HL-60/S4 treated with retinoic acid at 250 ng/mL for 4 days and 3 days (cell line): ENCODE measurements around the gene USP54.

Source experiments
- in situ Hi-C: fragments of 300-500 bp; cut with MboI; formaldehyde crosslinking; loops from 2 replicates; pipeline ENCODE4 v1.7.0; 2022; ENCODE audit warnings: low sequenced_read_pairs

The USP54 gene

DNA sequence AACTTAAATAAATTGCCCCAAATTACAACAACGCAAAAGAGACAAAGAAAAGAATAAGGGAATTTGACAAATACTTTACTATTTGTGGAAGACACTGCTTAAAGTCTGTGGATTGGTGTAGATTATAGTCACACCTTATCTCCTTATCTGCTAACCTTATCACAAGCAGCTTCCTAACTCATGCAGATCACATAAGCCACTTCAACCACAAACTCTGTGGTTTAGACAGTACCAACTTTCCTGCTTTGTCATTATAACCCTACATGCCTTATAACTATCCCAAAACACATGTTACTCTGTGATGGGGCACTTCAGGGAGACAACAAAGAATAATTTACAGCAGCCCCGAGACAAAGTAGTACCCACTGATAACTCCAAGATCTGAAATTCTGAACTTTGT is 53.9 kb downstream of the USP54 start:
- in situ Hi-C loops, result no loop called here

DNA sequence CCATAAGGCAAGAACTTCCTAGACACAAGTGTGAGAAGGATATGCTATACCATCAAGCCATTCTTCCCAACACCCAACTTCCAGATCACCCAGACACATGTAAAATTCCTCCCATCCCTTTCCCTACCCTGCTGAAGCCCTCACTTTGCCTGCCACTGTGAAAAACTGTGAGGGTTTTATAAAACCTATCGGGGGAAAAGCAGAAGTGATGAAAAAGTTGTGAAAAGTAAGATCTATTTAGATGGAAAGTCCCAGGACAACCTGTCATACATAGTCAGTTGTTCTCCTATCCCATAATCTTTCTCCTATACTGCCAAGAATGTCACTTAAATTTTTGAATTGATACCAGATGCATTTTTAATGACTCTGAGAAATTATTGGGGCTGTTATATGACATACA is 56.3 kb downstream of the USP54 start:
- in situ Hi-C loops, result no loop called here

DNA sequence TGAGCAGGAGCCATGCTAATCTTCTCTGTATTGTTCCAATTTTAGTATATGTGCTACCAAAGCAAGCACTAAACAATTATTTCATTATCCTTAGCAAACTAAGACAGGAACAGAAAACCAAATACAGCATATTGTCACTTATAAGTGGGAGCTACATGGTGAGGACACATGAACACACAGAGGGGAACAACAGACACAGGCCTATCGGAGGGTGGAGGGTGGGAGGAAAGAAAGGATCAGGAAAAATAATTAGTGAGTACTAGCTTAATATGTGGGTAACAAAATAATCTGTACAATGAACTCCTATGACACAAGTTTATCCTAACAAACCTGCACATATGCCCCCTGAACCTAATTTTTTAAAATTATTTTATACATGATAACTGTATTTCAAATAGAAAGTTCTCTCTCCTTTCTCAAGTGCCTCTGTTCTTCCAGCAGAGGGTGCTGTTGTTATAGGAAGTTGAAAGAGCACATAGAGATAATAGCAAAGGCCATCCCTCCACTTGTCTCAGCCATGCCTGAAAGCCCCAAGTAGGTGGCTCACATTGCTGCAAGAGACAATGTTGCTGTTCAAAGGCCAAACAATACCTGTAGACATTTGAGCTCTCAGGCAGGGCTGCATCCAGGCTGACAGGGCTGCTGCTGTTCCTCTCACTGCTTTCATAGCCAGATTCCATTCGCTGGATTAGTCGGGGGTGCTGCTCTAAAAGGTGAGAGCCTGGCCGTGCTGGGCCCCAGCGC is 61.9 kb downstream of the USP54 start:
- in situ Hi-C loops, result loop anchor here (10.0 kb wide), 1 partner anchor 116 kb away; the partner anchor contains the start of gene MYOZ1

DNA sequence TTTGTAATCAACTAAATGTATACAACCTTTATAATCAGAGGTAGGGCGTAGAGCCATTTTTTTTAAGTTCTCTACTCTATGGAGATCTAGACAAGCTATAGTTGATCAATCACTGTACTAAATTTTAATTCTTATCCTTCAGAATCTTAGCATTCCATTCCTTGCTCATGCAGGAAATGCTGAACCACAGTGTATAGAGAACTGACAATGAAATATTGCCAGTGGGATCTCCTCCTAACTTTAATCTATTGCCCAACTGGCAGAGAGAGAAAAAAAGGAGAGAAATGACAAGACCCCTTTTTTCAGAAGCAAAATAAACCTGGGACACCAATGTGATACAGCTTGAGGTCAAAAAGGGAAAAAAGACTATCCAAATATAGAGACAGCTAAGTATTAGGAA is 68.9 kb downstream of the USP54 start:
- in situ Hi-C loops, result loop anchor here (10.0 kb wide), 1 partner anchor 123 kb away; the partner anchor contains the start of gene MYOZ1

- in situ Hi-C loops, result no loop called here
Observed at GRCh38 chr10:73519336-73519735, 71.8 kb downstream of the USP54 start.

DNA sequence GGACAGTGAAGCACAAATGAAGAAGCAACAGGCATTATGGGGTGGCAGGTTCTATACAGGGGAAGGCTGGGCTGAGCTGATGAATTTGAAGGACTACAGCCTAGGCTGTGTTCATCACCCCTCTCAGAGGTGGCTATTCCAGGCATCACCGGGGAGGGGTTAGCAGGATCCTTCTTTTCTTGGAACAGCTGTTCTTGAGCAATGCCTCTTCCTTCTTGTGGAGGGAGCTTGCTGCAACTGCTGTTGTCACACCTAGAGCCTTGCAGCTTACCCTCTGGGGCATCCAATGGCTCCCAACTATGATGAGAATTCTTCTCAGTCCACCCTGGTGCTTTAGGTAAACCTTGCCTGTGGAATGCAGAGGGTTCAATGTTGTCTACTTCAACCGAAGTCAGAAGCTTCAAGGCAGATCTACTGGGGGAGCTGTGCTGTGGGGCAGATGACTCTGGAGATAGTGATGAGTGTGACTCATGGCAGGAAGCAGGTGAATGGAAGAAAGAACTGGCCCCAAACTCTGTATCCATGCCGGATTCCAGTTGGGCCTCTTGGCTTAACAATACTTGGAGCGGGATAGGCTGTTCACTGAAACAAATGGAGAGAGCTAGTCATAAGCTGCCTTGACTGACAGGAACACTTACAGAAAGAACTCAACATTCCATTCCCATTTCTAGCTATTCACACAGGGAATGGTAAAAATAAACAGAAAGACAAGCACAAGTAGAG is 73.8 kb downstream of the USP54 start:
- in situ Hi-C loops, result no loop called here

GRCh38 chr10:73512207-73512743 is 78.9 kb downstream of the USP54 start:
- in situ Hi-C loops, result no loop called here

GRCh38 chr10:73509695-73510094 is 81.4 kb downstream of the USP54 start:
- in situ Hi-C loops, result no loop called here

- in situ Hi-C loops, result no loop called here
Observed at GRCh38 chr10:73506491-73506890, 84.7 kb downstream of the USP54 start.

DNA sequence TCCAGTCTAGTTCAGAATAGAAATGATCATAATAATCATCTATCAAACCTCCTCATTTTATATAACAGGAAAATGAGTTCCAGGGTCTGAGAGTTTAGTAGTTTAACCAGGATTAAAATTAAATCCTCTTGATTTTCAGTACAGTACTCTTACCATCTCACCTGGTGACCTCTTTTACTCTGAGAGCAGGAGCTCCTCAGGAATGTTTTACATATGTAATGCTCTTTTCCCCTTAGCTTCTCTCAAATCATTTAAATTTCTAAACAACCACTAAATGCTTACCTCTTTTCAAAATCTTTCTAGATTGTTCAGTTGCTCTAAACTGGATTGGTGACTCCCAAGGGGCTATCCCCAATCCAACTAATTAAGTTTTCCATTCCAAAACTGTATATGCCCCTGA is 85.1 kb downstream of the USP54 start:
- in situ Hi-C loops, result no loop called here

DNA sequence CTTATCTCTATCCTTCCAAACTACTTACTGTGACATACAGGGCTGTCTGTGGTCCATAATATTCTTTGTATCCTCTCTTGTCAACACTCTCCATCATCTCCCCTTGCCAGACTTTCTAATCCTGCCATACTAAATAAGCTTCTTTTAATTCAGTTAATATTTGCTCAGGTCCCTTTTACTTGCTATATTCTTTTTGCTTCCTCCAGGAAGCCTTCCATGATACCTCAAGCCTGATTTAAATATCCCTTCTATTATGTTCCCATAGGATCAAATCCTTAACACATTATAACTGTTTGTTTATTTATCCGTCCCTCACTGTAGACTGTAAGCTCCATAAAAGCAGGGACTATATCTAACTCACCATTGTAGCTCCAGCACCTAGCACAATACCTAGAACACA is 88.1 kb downstream of the USP54 start:
- in situ Hi-C loops, result no loop called here

GRCh38 chr10:73501651-73502050 is 89.5 kb downstream of the USP54 start:
- in situ Hi-C loops, result no loop called here

DNA sequence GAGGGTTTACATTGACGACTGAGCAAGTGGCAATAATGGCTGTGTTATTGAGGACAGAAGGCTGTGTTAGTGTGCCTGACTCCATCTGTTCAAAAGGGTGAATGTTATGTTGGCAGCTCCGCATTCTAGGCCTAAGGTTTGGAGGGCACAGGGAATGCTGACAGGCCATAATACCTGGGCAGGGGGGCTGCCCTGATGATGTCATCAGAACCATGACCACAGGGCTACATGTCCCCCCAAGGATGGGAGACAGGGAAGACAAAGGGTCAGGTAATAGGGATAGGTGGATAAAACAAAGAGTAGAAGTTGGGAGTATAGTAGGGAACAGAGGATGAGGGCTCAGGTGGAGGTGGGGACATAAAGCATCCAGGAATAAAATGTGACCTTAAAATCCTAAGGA is 93.5 kb downstream of the USP54 start:
- in situ Hi-C loops, result no loop called here

DNA sequence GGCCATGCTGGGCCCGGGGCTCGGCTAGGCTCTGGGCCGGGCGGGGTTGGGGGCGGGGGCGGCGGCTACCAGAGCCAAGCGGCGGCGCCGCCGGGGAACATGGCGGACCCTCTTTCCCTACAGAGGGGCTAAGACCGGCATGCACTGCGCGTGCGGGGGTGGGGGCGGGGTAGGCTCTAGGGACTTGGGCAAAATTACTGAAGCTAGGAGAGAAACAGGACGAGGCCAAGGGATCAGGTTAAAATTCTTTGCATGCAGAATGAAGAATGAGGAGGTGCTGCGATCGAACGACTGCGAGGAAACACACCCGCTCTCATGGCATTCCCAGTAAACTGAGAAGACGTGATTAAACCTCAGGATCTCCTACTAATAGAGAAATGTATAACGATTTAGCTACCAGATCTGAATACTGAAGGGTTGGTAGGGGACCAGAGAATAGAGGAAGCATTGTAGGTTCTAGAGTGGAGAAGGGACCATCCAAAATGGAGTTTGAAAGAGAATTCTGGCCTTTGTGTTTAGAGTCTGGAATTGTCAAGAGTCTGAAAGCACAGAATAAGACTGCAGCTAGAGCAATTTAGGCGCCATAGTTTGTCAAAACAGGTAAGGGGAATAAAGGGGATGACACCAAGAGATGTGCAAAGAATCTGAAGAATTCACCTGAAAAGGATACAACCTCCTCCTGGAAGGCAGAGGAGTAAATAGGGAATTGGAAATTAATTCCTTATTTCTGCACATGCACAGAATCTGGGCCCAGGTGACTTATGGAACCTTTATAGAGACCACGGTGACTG is 95.1 kb downstream of the USP54 start, which contains the start of gene PPP3CB:
Gene PPP3CB (minus strand): TSS at position 141 of the 791 bp plus-strand sequence. CDS start 135 bp downstream, at position 6.
- in situ Hi-C loops, result no loop called here

DNA sequence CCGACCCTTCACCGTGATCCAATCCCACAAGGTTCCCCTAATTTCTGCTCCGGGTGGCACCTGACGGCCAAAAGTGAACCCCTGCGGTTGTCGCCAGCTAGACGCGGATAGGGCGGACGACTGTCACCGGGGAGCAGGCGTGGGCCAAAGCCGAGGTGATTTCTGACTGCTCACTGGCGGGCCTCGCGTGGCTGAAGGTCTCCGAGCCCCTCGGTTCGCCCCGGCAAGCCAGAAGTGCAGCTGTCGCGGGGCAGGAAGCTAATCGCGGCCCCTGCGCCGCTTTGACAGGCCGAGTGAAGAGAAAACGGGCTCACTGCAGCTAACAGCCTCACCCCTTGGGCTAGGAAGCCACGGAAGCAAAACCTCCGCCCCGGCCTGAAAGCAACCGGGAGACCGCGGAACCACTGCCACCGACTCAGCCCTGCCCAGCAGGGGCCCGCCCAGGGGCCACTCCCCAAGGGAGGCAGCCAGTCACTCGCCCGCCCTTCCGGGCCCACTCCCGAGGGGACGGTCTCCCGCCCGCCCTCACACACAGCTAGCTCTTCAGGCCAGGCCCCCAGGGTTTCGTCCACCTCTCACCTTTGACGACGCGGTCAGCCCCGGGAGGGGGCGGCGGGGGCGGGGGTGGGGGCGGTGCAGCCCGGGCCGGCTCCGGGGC is 95.8 kb downstream of the USP54 start:
- in situ Hi-C loops, result no loop called here

- in situ Hi-C loops, result no loop called here
Observed at GRCh38 chr10:73494877-73495225, 96.3 kb downstream of the USP54 start.

DNA sequence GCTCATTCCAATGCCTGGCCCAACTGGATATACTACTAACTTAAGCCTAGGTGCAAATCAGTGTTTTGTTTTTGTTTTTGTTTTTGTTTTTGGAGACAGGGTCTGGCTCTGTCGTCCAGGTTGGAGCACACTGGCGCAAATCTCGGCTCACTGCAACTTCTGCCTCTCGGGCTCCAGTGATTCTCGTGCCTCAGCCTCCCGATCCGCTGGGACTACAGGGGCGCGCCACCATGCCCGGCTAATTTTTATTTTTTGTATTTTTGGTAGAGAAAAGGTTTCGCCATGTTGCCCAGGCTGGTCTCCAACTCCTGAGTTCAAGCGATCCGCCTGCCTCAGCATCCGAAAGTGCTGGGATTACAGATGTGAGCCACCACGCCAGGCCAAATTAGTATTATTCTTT is 96.9 kb downstream of the USP54 start:
- in situ Hi-C loops, result no loop called here

DNA sequence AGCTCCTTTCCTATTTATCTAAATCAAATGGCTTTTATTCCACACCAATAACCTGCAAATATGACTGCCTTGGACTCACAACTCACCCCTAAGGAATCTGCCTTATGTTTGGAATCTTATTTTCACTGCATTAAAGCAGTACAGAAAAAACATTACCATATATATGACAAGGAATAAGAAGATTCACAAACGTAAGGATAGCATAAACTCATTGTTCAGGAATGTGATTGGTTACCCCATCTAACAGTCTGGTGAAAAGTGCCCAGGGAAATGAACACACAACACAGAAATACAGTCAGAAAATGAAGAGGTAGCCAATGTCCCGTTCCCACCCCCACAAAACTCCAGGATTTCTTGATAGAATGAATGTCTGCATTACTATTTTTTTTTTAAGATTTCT is 97.4 kb downstream of the USP54 start:
- in situ Hi-C loops, result no loop called here

GRCh38 chr10:73486601-73487000 is 104.5 kb downstream of the USP54 start:
- in situ Hi-C loops, result no loop called here

DNA sequence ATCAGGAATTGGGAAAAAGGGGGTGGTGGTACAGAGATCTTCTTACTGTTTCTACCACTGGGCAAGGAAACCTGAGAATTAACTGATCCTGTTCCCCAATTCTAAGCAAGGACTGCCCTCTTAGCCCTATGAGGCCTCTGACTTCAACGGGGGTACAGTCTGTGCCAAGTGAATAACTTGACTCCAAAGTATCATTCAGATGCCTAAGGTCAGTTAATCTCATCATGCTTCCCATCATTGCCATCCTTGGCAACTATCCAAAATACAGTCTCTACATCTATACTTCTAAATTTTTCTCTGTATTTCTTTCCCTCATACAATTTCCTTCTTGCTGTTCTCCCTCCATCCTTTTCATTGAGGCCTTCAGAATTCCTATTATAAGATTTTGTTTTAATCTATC is 105.8 kb downstream of the USP54 start:
- in situ Hi-C loops, result no loop called here

DNA sequence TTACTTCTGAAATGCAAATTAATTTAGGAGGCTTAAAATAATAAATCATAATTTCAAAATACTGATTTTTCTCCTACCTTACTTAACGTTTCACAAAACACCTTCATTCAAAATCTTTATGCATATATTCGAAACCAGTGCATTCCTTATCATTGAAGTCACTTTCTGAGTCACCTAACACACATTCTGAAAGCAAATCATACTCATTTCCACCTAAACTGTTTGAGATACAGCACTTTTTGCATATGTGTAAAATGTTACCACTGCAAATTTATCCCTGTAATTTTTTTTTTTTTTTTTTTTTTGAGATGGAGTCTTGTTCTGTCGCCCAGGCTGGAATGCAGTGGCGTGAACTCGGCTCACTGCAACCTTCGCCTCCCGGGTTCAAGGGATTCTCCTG is 111.0 kb downstream of the USP54 start:
- in situ Hi-C loops, result no loop called here
